SJSA1 (cell line): ENCODE measurements around the gene STIM1. TPM values are rescaled to one million over a fixed set of nuclear protein-coding genes. Genes with fewer than 3 reads are reported as not detected.
"Not testable (repeated sequence)": the region's sequence is repeated elsewhere in the genome, so short reads cannot be mapped to it uniquely, and the experiment has no call there.

Experiments used
- DNase-seq, 2 experiments: peaks; one replicate each; pipeline ENCODE4 v3.0.0-alpha.2; 2015 to 2020; ENCODE audit warnings: low spot score in 2 of 2, low read depth in 1 of 2
- H3K27ac ChIP-seq: fragments of 250-450 bp; sonication (Bioruptor Pico); 2 replicates; pipeline ENCODE4 v1.5.1; 2020; ENCODE audit warnings: mild to moderate bottlenecking, moderate library complexity
- H3K27me3 ChIP-seq: fragments of 250-450 bp; sonication (Bioruptor Pico); replicated peaks from 2 replicates; pipeline ENCODE4 v1.5.1; 2020; ENCODE audit warnings: mild to moderate bottlenecking, moderate library complexity
- H3K36me3 ChIP-seq: fragments of 250-450 bp; sonication (Bioruptor Pico); 2 replicates; pipeline ENCODE4 v1.5.1; 2020; ENCODE audit warnings: mild to moderate bottlenecking
- H3K4me1 ChIP-seq: fragments of 250-450 bp; sonication (Bioruptor Pico); replicated peaks from 2 replicates; pipeline ENCODE4 v1.6.1; 2021; ENCODE audit warnings: mild to moderate bottlenecking
- H3K4me3 ChIP-seq: fragments of 250-450 bp; sonication (Bioruptor Pico); 2 replicates; pipeline ENCODE4 v1.5.1; 2020; ENCODE audit warnings: mild to moderate bottlenecking
- H3K9me3 ChIP-seq: fragments of 250-450 bp; sonication (Bioruptor Pico); replicated peaks from 2 replicates; pipeline ENCODE4 v1.5.1; 2020; ENCODE audit warnings: mild to moderate bottlenecking
- total RNA-seq: library from RNA; depleted of rRNA; stranded (reverse); fragments of >200 nt; shearing (Covaris generic); gene quantifications from 2 replicates; pipeline ENCODE4 v1.2.3, GENCODE V29; 2014

The STIM1 gene
- total RNA-seq, 1 experiment from 2014 or later = 87.2 TPM

- Histone ChIP-seq H3K27me3 (no peaks in the 10 kb centered on the region), H3K4me1 (peaks cover 41% of the 10 kb centered on the region), H3K4me3 (peak overlapping the region; percentile 82), H3K36me3 (peaks cover 6% of the 10 kb centered on the region; the same call in 1 of the 2 replicates), H3K27ac (0 out of 2 replicates have a peak overlapping the region, but pooled peaks have one; percentile 14), H3K9me3 (no peaks in the 10 kb centered on the region)
- no peak for DNase-seq
These were observed 846 bp upstream of the STIM1 start for GRCh38 chr11:3854660-3854976.

DNA sequence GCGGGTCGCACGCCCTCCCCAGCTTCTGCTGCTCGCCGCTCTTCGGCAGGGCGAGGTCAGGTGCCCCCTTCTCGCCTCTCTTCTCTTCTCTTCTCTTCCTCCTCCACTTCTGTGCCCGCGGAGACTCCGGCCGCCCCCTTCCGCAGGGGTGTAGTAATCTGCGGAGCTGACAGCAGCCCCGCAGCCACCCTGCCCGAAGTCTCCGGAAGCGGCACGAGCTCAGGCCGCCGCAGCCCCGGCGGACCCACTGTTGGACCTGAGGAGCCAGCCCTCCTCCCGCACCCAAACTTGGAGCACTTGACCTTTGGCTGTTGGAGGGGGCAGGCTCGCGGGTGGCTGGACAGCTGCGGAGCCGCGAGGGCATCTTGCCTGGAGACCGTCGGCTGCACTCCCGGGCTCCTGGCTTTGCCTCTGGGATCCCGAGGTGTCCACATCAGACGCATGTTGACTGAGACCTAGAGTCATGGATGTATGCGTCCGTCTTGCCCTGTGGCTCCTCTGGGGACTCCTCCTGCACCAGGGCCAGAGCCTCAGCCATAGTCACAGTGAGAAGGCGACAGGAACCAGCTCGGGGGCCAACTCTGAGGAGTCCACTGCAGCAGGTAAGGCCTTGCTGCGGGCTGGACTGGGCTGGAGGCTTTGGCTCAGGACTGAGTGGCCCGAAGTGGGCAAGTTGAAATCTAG, 486 bp downstream of the STIM1 start:
- H3K4me3 ChIP-seq = peak overlapping the region; percentile 82
- H3K9me3 ChIP-seq = no peaks in the 10 kb centered on the region
- DNase-seq = peak; percentile 74 to 86
- no peaks in the 10 kb centered on the region for H3K27me3 ChIP-seq
- H3K4me1 ChIP-seq = peaks cover 54% of the 10 kb centered on the region
- peak overlapping the region; percentile 85; the same call in 1 of the 2 replicates for H3K27ac ChIP-seq
- H3K36me3 ChIP-seq = peaks cover 6% of the 10 kb centered on the region; the same call in 1 of the 2 replicates

DNA sequence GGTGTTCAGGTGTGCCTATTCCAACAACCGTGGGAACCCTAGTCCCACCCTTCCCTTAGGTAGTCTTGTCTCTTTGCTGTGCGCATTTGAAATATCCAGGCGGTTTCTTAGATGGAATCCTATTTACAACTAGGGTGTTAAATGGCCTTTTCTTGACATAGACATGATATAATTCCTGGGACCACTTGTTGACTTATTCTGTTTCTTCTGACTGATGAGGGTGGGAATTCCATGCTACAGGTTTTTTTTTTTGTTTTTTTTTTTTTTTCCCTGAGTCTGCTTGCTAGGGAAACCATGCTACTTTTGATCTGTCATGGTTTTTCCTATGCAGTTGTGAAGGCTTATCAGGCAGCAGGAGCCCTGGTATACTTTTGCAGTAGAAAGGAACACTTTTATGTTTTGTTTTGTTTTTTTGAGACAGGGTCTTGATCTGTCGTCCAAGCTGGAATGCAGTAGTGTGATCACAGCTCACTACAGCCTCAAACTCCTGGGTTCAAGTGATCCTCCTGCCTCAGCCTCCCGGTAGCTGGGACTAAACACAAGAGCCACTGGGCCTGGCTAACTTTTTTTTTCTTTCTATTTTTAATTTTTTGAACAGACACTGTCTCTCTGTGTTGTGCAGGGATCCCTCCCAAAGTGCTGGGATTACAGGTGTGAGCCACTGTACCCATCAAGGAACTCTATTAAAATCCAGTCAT, 1.5 kb downstream of the STIM1 start:
- no peak for DNase-seq
- peaks cover 6% of the 10 kb centered on the region; the same call in 1 of the 2 replicates for H3K36me3 ChIP-seq
- H3K4me1 ChIP-seq = peaks cover 60% of the 10 kb centered on the region
- no peak overlapping the region for H3K27ac ChIP-seq
- peak overlapping the region; percentile 82 for H3K4me3 ChIP-seq
- no peaks in the 10 kb centered on the region for H3K9me3 ChIP-seq
- H3K27me3 ChIP-seq = no peaks in the 10 kb centered on the region

DNA sequence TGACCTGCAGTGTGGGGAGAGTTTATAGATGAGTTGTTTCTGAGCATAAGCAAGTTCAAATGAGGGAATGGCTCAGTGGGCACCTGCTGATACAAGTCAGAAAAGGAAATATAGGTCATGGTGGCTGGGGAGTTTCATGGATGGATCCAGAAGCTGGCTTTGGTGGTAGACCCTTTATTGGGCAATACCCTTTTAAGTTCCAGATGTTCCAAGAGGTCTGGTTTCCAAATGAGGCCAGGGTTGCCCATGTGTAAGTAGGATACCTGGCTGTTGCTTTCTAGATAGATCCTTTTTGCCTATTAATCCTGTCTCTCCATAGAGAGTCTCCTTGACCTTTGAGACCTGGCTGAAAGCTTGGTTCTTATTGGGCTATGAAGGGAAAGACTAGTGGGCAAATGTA, 2.2 kb downstream of the STIM1 start:
- Histone ChIP-seq H3K36me3 (peaks cover 6% of the 10 kb centered on the region; the same call in 1 of the 2 replicates), H3K4me3 (no peak overlapping the region), H3K27ac (no peak overlapping the region)

GRCh38 chr11:3859373-3859881, 4.0 kb downstream of the STIM1 start:
- Histone ChIP-seq H3K9me3 (no peaks in the 10 kb centered on the region), H3K27me3 (no peaks in the 10 kb centered on the region), H3K36me3 (peaks cover 6% of the 10 kb centered on the region; the same call in 1 of the 2 replicates), H3K4me3 (no peak overlapping the region), H3K4me1 (peaks cover 60% of the 10 kb centered on the region), H3K27ac (no peak overlapping the region)
- DNase-seq = no peak

More for the DNA sequence above, 2.2 kb downstream of the STIM1 start:
- Histone ChIP-seq H3K4me1 (peaks cover 60% of the 10 kb centered on the region), H3K27me3 (no peaks in the 10 kb centered on the region), H3K9me3 (no peaks in the 10 kb centered on the region)
- DNase-seq = no peak

- Histone ChIP-seq H3K27ac (peak overlapping the region; percentile 50), H3K27me3 (no peaks in the 10 kb centered on the region), H3K9me3 (no peaks in the 10 kb centered on the region), H3K4me1 (peaks cover 65% of the 10 kb centered on the region), H3K4me3 (no peak overlapping the region), H3K36me3 (0 out of 2 replicates have a peak, but pooled peaks cover 2% of the 10 kb centered on the region)
- DNase-seq = no peak
These were observed 4.9 kb downstream of the STIM1 start for GRCh38 chr11:3860375-3860774.

- not testable (repeated sequence) for H3K4me3 ChIP-seq, H3K27me3 ChIP-seq, H3K36me3 ChIP-seq, H3K9me3 ChIP-seq
- Histone ChIP-seq H3K4me1 (peaks cover 66% of the 10 kb centered on the region), H3K27ac (peak overlapping the region; percentile 50)
- DNase-seq = peak in 1 of 2 experiments; percentile 33
These were observed 5.5 kb downstream of the STIM1 start for GRCh38 chr11:3860898-3861393.

- H3K4me1 ChIP-seq = peaks cover 66% of the 10 kb centered on the region
- H3K36me3 ChIP-seq = 0 out of 2 replicates have a peak, but pooled peaks cover 2% of the 10 kb centered on the region
- no peak overlapping the region for H3K4me3 ChIP-seq
- no peaks in the 10 kb centered on the region for H3K27me3 ChIP-seq
- no peaks in the 10 kb centered on the region for H3K9me3 ChIP-seq
- no peak for DNase-seq
- no peak overlapping the region for H3K27ac ChIP-seq
These were observed 6.2 kb downstream of the STIM1 start for GRCh38 chr11:3861683-3862082.

- Histone ChIP-seq H3K36me3 (no peaks in the 10 kb centered on the region), H3K4me1 (peaks cover 42% of the 10 kb centered on the region), H3K27ac (peak overlapping the region; percentile 63), H3K27me3 (no peaks in the 10 kb centered on the region), H3K4me3 (no peak overlapping the region), H3K9me3 (no peaks in the 10 kb centered on the region)
- DNase-seq = peak; percentile 84 to 96
These were observed 10.1 kb downstream of the STIM1 start for GRCh38 chr11:3865388-3866193.

GRCh38 chr11:3866206-3866605, 10.7 kb downstream of the STIM1 start:
- Histone ChIP-seq H3K27ac (peak overlapping the region; percentile 63), H3K4me3 (no peak overlapping the region), H3K9me3 (no peaks in the 10 kb centered on the region), H3K4me1 (peaks cover 39% of the 10 kb centered on the region), H3K36me3 (no peaks in the 10 kb centered on the region), H3K27me3 (no peaks in the 10 kb centered on the region)
- DNase-seq = peak in 1 of 2 experiments; percentile 55

DNA sequence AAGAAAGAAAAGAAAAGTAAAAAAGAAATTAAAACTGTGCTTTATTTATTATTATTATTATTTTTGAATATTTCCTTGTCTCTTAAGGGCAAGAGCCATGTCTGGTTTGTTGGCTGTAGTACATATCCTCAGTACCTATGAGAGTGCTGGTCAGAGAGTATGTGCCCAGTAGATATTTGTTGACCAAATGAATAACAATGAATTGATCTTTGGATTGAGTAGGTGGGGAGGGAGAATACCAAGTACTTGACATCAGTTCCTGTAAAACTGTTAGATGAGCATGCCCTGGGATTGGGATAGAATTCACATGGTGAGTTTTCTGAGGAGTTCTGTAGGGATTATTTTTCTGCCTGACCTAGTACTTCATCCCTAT, 11.4 kb downstream of the STIM1 start:
- Histone ChIP-seq H3K27me3 (no peaks in the 10 kb centered on the region), H3K36me3 (no peaks in the 10 kb centered on the region), H3K27ac (peak overlapping the region; percentile 63), H3K4me1 (peaks cover 36% of the 10 kb centered on the region), H3K4me3 (no peak overlapping the region), H3K9me3 (no peaks in the 10 kb centered on the region)
- no peak for DNase-seq

DNA sequence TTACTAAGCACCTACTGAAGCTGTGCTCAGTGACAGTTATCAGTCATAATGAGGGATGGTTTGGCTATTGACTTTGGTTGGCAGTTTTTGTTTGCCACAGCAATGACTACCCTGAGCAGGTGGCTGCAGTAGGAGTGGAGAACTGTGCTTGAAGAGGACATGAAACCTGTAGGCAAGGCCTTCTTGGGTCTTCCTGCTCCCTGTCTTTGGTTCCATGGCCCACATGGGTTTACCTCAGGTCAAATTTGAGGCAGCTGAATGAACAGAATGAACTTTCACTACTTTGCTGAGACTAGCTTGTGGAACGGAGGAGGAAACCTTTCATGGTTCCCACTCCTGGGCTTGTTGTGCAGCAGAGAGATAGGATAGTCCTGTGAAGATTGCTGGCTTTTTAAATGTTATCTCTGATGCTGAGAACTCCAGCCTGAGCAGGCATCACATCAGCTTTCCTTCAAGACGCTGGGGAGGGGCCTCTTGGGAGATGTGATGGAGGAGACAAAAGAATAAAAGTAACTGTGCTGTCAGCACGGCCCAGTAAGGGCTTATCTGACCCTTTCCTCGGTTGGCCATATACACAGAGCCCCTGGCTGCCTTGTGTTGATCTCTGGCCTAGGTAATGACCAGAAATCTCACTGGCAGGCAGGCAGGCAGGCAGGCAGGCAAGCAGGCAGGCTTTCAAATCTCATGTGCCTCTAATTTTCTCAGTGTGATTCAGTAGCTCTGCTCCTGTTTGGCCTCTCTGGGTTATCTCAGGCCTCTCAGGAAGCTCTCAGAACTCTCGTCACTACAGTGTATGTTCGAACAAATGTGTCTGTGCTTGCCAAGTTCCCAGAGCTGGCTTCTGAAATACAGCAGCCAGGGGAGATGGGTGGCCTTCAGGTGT, 12.0 kb downstream of the STIM1 start:
- Histone ChIP-seq H3K27ac (no peak overlapping the region), H3K27me3 (no peaks in the 10 kb centered on the region), H3K9me3 (no peaks in the 10 kb centered on the region), H3K4me3 (no peak overlapping the region), H3K36me3 (no peaks in the 10 kb centered on the region), H3K4me1 (peaks cover 36% of the 10 kb centered on the region)
- DNase-seq = no peak
